ENCODE results near the gene ZNF276. TPM values are rescaled to one million over a fixed set of nuclear protein-coding genes. Genes with fewer than 3 reads are reported as not detected.

ZNF276 gene
- total and polyA plus RNA-seq, 2 of the 8 experiments (the other 6 are each of a cell fraction or from before 2014, with no cell fraction given) = 6.4 to 9.3 TPM

- Histone ChIP-seq H3K18ac (ENCODE audit: extremely low read depth, low read length) (no peak overlapping the region), H2BK12ac (ENCODE audit: low read depth, low read length) (no peak overlapping the region), H3K4me1 (replicated peaks in 1 of 4; ENCODE audit: control insufficient read depth in 3 of 4, insufficient read depth in 4 of 4, low read length in 3 of 4) (no peaks in the 10 kb centered on the region), H2AFZ (ENCODE audit: low read length) (no peak overlapping the region), H4K8ac (ENCODE audit: extremely low read depth, insufficient read depth, low read length) (no peak overlapping the region), H2BK5ac (ENCODE audit: low read depth, low read length) (no peak overlapping the region), H3K56ac (replicated peaks; ENCODE audit: insufficient read length, low read depth, low read length) (no peak overlapping the region), H3K4ac (replicated peaks; ENCODE audit: insufficient read length, low read depth, low read length) (no peak overlapping the region), H3K27me3 (replicated peaks in 1 of 4; ENCODE audit: control insufficient read depth in 3 of 4, extremely low read depth in 1 of 4, insufficient read depth in 3 of 4, low read length in 3 of 4) (no peaks in the 10 kb centered on the region), H4K5ac (ENCODE audit: insufficient read length, low read depth, low read length) (no peak overlapping the region), H2BK15ac (ENCODE audit: low read length) (no peak overlapping the region), H3K4me2 (ENCODE audit: insufficient read depth in 1 of 2, low read depth in 2 of 2, low read length in 2 of 2) (no peak overlapping the region), H3K14ac (ENCODE audit: insufficient read length) (no peak overlapping the region), H3K36me3 (ENCODE audit: control insufficient read depth in 2 of 4, insufficient read depth in 4 of 4, low read length in 3 of 4) (peaks cover 16 to 54% (median 47%) of the 10 kb centered on the region in 4 experiments), H2BK20ac (ENCODE audit: low read length) (no peak overlapping the region), H4K91ac (replicated peaks; ENCODE audit: insufficient read length, low read length) (no peak overlapping the region), H3K23ac (ENCODE audit: insufficient read length) (no peak overlapping the region), H3K9me3 (ENCODE audit: insufficient read depth in 2 of 2, low read depth in 1 of 2, low read length in 1 of 2) (no peaks in the 10 kb centered on the region), H3K9ac (replicated peaks in 1 of 4; ENCODE audit: extremely low read depth in 1 of 4, low read depth in 3 of 4, low read length in 3 of 4) (no peak overlapping the region), H3K23me2 (ENCODE audit: low read depth, low read length) (no peaks in the 10 kb centered on the region), H2BK120ac (replicated peaks; ENCODE audit: low read depth, low read length) (no peak overlapping the region), H4K20me1 (replicated peaks in 1 of 2; ENCODE audit: control insufficient read depth in 1 of 2, insufficient read depth in 2 of 2, low read length in 2 of 2) (peaks cover 1 to 3% of the 10 kb centered on the region in 2 experiments), H2AK5ac (ENCODE audit: low read depth, low read length) (no peak overlapping the region), H3K27ac (ENCODE audit: low read depth, low read length) (no peak overlapping the region), H3K4me3 (ENCODE audit: extremely low read depth in 1 of 4, insufficient read depth in 2 of 4, low read depth in 3 of 4, low read length in 4 of 4) (no peak overlapping the region), H3K79me1 (ENCODE audit: low read depth, low read length) (no peaks in the 10 kb centered on the region), H3K79me2 (ENCODE audit: control insufficient read depth in 1 of 2, insufficient read depth in 2 of 2, low read length in 2 of 2) (no peaks in the 10 kb centered on the region)
- 95% methylated on average over 11 of the region's 11 CpGs; no CpG with 5 or more reads in 1 of the 2 experiments for WGBS, 2 experiments (ENCODE audit: extremely low coverage in 1 of 2, insufficient coverage in 1 of 2, insufficient read length in 1 of 2, insufficient replicate concordance in 2 of 2, low coverage in 1 of 2, low lambda C conversion rate in 2 of 2, missing lambda C conversion rate in 1 of 2)
- POLR2A ChIA-PET (ENCODE audit: partially characterized antibody) = interaction anchor here (1.6 to 2.4 kb wide), 2 partner anchors 9 to 49 kb away, joined by 4 to 16 read pairs; no protein-coding TSS in a partner anchor
- no peak for FAIRE-seq
- no peak for TF ChIP-seq SP1 (IDR thresholded peaks at IDR 0.05; ENCODE audit: low read depth, low read length)
- TF ChIP-seq SIRT6 (IDR thresholded peaks at IDR 0.05; ENCODE audit: low read length) = no peak
- no peak for TF ChIP-seq CHD2 (IDR thresholded peaks at IDR 0.05; ENCODE audit: low read length)
- TF ChIP-seq CREB1 (IDR thresholded peaks at IDR 0.05) = no peak
- TF ChIP-seq SIX5 (IDR thresholded peaks at IDR 0.05; ENCODE audit: low read depth, low read length) = no peak
- TF ChIP-seq RNF2 (IDR thresholded peaks at IDR 0.05; ENCODE audit: borderline replicate concordance, low read depth, low read length, missing control alignments, poor library complexity, severe bottlenecking) = no peak
- no peak for TF ChIP-seq CBX5 (IDR thresholded peaks at IDR 0.05; ENCODE audit: low read depth, low read length)
- no peak for DNase-seq (ENCODE audit: low read depth in 1 of 2, low spot score in 2 of 2)
- CTCF ChIA-PET (ENCODE audit: partially characterized antibody) = interaction anchor here (0.9 to 2.7 kb wide), 3 partner anchors 19 to 111 kb away, joined by 3 to 6 read pairs (median 5); no protein-coding TSS in a partner anchor
Observed at GRCh38 chr16:89748921-89749320, 27.6 kb downstream of the ZNF276 start.

Data from H1 (cell line).